HEK293 (cell line): ENCODE measurements around the gene AGXT.

Experiments
- CTCF ChIA-PET: fragments of 350-600 bp; formaldehyde crosslinking; extraction: SDS; loops from one replicate; lab custom pipeline; 2021; ENCODE audit warnings: antibody characterized with exemption; lab: Yijun Ruan, JAX
- POLR2A ChIA-PET: fragments of 300-600 bp; formaldehyde crosslinking; extraction: SDS; loops from one replicate; lab custom pipeline; 2020; ENCODE audit warnings: antibody characterized with exemption, inconsistent platforms; lab: Yijun Ruan, JAX
- H3K27ac ChIP-seq: fragments of 200-500 bp; sonication (Bioruptor generic); 2 replicates; pipeline ENCODE4 v1.5.1; 2014; ENCODE audit warnings: low read depth, low read length, control low read depth, inconsistent platforms; ENCODE audit errors: extremely low read depth
- H3K36me3 ChIP-seq, 2 experiments: fragments of 200-500 bp in 1 of 2; sonication (Bioruptor generic) in 1 of 2; 1 replicate in 1 of 2; 2 replicates in 1 of 2; pipeline ENCODE4 v1.5.1; 2014 to 2017; ENCODE audit warnings: inconsistent platforms in 2 of 2, low read length in 2 of 2; ENCODE audit not compliant: control insufficient read depth in 2 of 2, insufficient read depth in 1 of 2
- H3K4me1 ChIP-seq: fragments of 200-500 bp; sonication (Bioruptor generic); 2 replicates; pipeline ENCODE4 v1.5.1; 2014; ENCODE audit warnings: mild to moderate bottlenecking, low read length, inconsistent platforms; ENCODE audit not compliant: control insufficient read depth, insufficient read depth
- H3K4me3 ChIP-seq: 2 replicates; pipeline ENCODE4 v1.5.1; 2011; ENCODE audit warnings: low read depth, mild to moderate bottlenecking, control low read depth, low read length, moderate library complexity
- H3K9me3 ChIP-seq: fragments of 200-500 bp; sonication (Bioruptor generic); 2 replicates; pipeline ENCODE4 v1.5.1; 2014; ENCODE audit warnings: low read depth, low read length, inconsistent platforms; ENCODE audit not compliant: control insufficient read depth, insufficient read depth
- BCL11A ChIP-seq: fragments of 450-650 bp; formaldehyde crosslinking; IDR thresholded peaks from 2 replicates; pipeline ENCODE4 v1.5.1; 2016; ENCODE audit warnings: low read depth, missing biosample characterization, missing genetic modification characterization
- BCL11B ChIP-seq: fragments of 450-650 bp; formaldehyde crosslinking; IDR thresholded peaks from 2 replicates; pipeline ENCODE4 v1.5.1; 2016; ENCODE audit warnings: low read depth, missing biosample characterization, missing genetic modification characterization
- GLIS1 ChIP-seq: fragments of 450-650 bp; formaldehyde crosslinking; IDR thresholded peaks from 2 replicates; pipeline ENCODE4 v1.5.1; 2016; ENCODE audit warnings: missing biosample characterization, missing genetic modification characterization
- GLIS2 ChIP-seq: fragments of 450-650 bp; formaldehyde crosslinking; IDR thresholded peaks from 2 replicates; pipeline ENCODE4 v1.5.1; 2016; ENCODE audit warnings: missing biosample characterization, missing genetic modification characterization
- IKZF3 ChIP-seq: fragments of 450-650 bp; IDR thresholded peaks from 2 replicates; pipeline ENCODE4 v1.5.0; 2018; ENCODE audit warnings: missing biosample characterization, mild to moderate bottlenecking, missing genetic modification characterization, moderate library complexity
- KLF1 ChIP-seq: fragments of 450-650 bp; formaldehyde crosslinking; IDR thresholded peaks from 2 replicates; pipeline ENCODE4 v1.5.1; 2016; ENCODE audit warnings: missing biosample characterization, missing genetic modification characterization
- SETDB1 ChIP-seq: IDR thresholded peaks from one replicate; pipeline ENCODE4 v1.6.1; 2017; ENCODE audit warnings: mild to moderate bottlenecking, low read length, moderate library complexity, mixed read lengths; ENCODE audit not compliant: insufficient read length
- TCF7L2 ChIP-seq: IDR thresholded peaks from 2 replicates; pipeline ENCODE4 v1.6.1; 2011; ENCODE audit warnings: low read depth, mild to moderate bottlenecking, inconsistent platforms, low read length, moderate library complexity, borderline replicate concordance
- ZBTB48 ChIP-seq: fragments of 450-650 bp; formaldehyde crosslinking; IDR thresholded peaks from 2 replicates; pipeline ENCODE4 v1.5.1; 2016; ENCODE audit warnings: missing biosample characterization, missing genetic modification characterization
- ZNF140 ChIP-seq: fragments of 450-650 bp; formaldehyde crosslinking; IDR thresholded peaks from 2 replicates; pipeline ENCODE4 v1.5.1; 2016; ENCODE audit warnings: missing biosample characterization, missing genetic modification characterization
- ZNF169 ChIP-seq: fragments of 450-650 bp; formaldehyde crosslinking; IDR thresholded peaks from 2 replicates; pipeline ENCODE4 v1.5.1; 2016; ENCODE audit warnings: missing biosample characterization, missing genetic modification characterization
- ZNF266 ChIP-seq: fragments of 450-650 bp; formaldehyde crosslinking; IDR thresholded peaks from 2 replicates; pipeline ENCODE4 v1.5.1; 2016; ENCODE audit warnings: missing biosample characterization, missing genetic modification characterization, low read depth
- ZNF335 ChIP-seq: fragments of 450-650 bp; formaldehyde crosslinking; conservative IDR thresholded peaks from 2 replicates; pipeline ENCODE4 v1.5.1; 2016; ENCODE audit warnings: missing biosample characterization, missing genetic modification characterization
- ZNF416 ChIP-seq: fragments of 450-650 bp; formaldehyde crosslinking; IDR thresholded peaks from 2 replicates; pipeline ENCODE4 v1.5.1; 2016; ENCODE audit warnings: missing biosample characterization, missing genetic modification characterization
- ZNF571 ChIP-seq: fragments of 450-650 bp; formaldehyde crosslinking; IDR thresholded peaks from 2 replicates; pipeline ENCODE4 v1.5.0; 2017; ENCODE audit warnings: missing biosample characterization, missing genetic modification characterization
- ZNF654 ChIP-seq: fragments of 450-650 bp; formaldehyde crosslinking; IDR thresholded peaks from 2 replicates; pipeline ENCODE4 v1.5.1; 2016; ENCODE audit warnings: low read depth, missing biosample characterization, missing genetic modification characterization
- ZSCAN23 ChIP-seq: fragments of 450-650 bp; formaldehyde crosslinking; IDR thresholded peaks from 2 replicates; pipeline ENCODE4 v1.5.1; 2016; ENCODE audit warnings: missing biosample characterization, missing genetic modification characterization
- TF ChIP-seq, protein P1 (sequence below): fragments of 450-650 bp; formaldehyde crosslinking; IDR thresholded peaks from 2 replicates; pipeline ENCODE4 v1.5.1; 2016; ENCODE audit warnings: missing biosample characterization, missing genetic modification characterization
- TF ChIP-seq, protein P2 (sequence below): fragments of 450-650 bp; formaldehyde crosslinking; IDR thresholded peaks from 2 replicates; pipeline ENCODE4 v1.5.1; 2016; ENCODE audit warnings: missing biosample characterization, missing genetic modification characterization
- TF ChIP-seq, protein P3 (sequence below): fragments of 450-650 bp; formaldehyde crosslinking; IDR thresholded peaks from 2 replicates; pipeline ENCODE4 v1.5.1; 2016; ENCODE audit warnings: missing biosample characterization, missing genetic modification characterization

AGXT gene

GRCh38 chr2:240851078-240851991 lies 17.3 kb upstream of the AGXT start:
- CTCF ChIA-PET, result interaction anchor here (0.5 to 2.1 kb wide), 19 partner anchors 9 to 808 kb away, joined by 3 to 18 read pairs (median 3); no protein-coding TSS in a partner anchor
- TF ChIP-seq ZNF654 (tag by site-specific recombination), result peak; percentile 84
- TF ChIP-seq ZNF571 (tag by site-specific recombination), result no peak
- TF ChIP-seq BCL11B (tag by site-specific recombination), result peak; percentile 62; the same call in 1 of the 2 replicates
- no peak for TF ChIP-seq TCF7L2
- TF ChIP-seq ZNF169 (tag by site-specific recombination), result no peak
- 0 out of 2 replicates have a peak, but pooled peaks have one; percentile 41 for TF ChIP-seq BCL11A (tag by site-specific recombination)
- TF ChIP-seq, protein P1, sequence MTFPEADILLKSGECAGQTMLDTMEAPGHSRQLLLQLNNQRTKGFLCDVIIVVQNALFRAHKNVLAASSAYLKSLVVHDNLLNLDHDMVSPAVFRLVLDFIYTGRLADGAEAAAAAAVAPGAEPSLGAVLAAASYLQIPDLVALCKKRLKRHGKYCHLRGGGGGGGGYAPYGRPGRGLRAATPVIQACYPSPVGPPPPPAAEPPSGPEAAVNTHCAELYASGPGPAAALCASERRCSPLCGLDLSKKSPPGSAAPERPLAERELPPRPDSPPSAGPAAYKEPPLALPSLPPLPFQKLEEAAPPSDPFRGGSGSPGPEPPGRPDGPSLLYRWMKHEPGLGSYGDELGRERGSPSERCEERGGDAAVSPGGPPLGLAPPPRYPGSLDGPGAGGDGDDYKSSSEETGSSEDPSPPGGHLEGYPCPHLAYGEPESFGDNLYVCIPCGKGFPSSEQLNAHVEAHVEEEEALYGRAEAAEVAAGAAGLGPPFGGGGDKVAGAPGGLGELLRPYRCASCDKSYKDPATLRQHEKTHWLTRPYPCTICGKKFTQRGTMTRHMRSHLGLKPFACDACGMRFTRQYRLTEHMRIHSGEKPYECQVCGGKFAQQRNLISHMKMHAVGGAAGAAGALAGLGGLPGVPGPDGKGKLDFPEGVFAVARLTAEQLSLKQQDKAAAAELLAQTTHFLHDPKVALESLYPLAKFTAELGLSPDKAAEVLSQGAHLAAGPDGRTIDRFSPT, result peak; percentile 68; the same call in 1 of the 2 replicates
- peak; percentile 52 for TF ChIP-seq KLF1 (tag by site-specific recombination)
- TF ChIP-seq, protein P2, sequence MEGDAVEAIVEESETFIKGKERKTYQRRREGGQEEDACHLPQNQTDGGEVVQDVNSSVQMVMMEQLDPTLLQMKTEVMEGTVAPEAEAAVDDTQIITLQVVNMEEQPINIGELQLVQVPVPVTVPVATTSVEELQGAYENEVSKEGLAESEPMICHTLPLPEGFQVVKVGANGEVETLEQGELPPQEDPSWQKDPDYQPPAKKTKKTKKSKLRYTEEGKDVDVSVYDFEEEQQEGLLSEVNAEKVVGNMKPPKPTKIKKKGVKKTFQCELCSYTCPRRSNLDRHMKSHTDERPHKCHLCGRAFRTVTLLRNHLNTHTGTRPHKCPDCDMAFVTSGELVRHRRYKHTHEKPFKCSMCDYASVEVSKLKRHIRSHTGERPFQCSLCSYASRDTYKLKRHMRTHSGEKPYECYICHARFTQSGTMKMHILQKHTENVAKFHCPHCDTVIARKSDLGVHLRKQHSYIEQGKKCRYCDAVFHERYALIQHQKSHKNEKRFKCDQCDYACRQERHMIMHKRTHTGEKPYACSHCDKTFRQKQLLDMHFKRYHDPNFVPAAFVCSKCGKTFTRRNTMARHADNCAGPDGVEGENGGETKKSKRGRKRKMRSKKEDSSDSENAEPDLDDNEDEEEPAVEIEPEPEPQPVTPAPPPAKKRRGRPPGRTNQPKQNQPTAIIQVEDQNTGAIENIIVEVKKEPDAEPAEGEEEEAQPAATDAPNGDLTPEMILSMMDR (tag by site-specific recombination), result peak; percentile 94
- TF ChIP-seq IKZF3 (tag by site-specific recombination), result no peak
- TF ChIP-seq ZNF335 (tag by site-specific recombination), result peak; percentile 41; the same call in 1 of the 2 replicates
- TF ChIP-seq, protein P3, sequence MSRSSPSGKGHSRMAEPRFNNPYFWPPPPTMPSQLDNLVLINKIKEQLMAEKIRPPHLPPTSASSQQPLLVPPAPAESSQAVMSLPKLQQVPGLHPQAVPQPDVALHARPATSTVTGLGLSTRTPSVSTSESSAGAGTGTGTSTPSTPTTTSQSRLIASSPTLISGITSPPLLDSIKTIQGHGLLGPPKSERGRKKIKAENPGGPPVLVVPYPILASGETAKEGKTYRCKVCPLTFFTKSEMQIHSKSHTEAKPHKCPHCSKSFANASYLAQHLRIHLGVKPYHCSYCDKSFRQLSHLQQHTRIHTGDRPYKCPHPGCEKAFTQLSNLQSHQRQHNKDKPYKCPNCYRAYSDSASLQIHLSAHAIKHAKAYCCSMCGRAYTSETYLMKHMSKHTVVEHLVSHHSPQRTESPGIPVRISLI, result no peak
- peak; percentile 35; the same call in 1 of the 2 replicates for TF ChIP-seq ZBTB48 (tag by site-specific recombination)
- no peak for TF ChIP-seq ZNF416
- 0 out of 2 replicates have a peak, but pooled peaks have one; percentile 8 for TF ChIP-seq GLIS1 (tag by site-specific recombination)
- TF ChIP-seq ZNF266 (tag by site-specific recombination), result no peak
- no peak for TF ChIP-seq ZNF140 (tag by site-specific recombination)
- no peak for TF ChIP-seq ZSCAN23 (tag by site-specific recombination)
- 0 out of 2 replicates have a peak, but pooled peaks have one; percentile 19 for TF ChIP-seq GLIS2 (tag by site-specific recombination)
- no peak for TF ChIP-seq SETDB1

More at GRCh38 chr2:240851078-240851991, 17.3 kb upstream of the AGXT start:
- H3K27ac ChIP-seq, result no peak overlapping the region
- no peak overlapping the region for H3K4me3 ChIP-seq
- no peaks in the 10 kb centered on the region for H3K4me1 ChIP-seq
- POLR2A ChIA-PET, result no interaction called here
- no peaks in the 10 kb centered on the region for H3K9me3 ChIP-seq
- H3K36me3 ChIP-seq, result no peaks in the 10 kb centered on the region
